HG03196 (cell line): ENCODE results near the gene CD4.
"Not testable (repeated sequence)": the region's sequence is repeated elsewhere in the genome, so short reads cannot be mapped to it uniquely, and the experiment has no call there.

Experiments used
- ATAC-seq: cut with Tn5 transposase; IDR thresholded peaks from one replicate; pipeline ENCODE4 v1.9.1; 2021; ENCODE audit not compliant: unreplicated experiment

The CD4 gene

GRCh38 chr12:6866163-6866919 is 77.0 kb downstream of the CD4 start:
- no peak for ATAC-seq

GRCh38 chr12:6866920-6867412 is 77.6 kb downstream of the CD4 start:
- no peak for ATAC-seq

GRCh38 chr12:6867413-6868210 is 78.3 kb downstream of the CD4 start, which contains the start of gene TPI1:
Gene TPI1 (plus strand): TSS chr12:6867531. CDS start chr12:6867567, 36 bp downstream.
- no peak for ATAC-seq

- no peak for ATAC-seq
These were observed 79.1 kb downstream of the CD4 start for GRCh38 chr12:6868211-6869048.

DNA sequence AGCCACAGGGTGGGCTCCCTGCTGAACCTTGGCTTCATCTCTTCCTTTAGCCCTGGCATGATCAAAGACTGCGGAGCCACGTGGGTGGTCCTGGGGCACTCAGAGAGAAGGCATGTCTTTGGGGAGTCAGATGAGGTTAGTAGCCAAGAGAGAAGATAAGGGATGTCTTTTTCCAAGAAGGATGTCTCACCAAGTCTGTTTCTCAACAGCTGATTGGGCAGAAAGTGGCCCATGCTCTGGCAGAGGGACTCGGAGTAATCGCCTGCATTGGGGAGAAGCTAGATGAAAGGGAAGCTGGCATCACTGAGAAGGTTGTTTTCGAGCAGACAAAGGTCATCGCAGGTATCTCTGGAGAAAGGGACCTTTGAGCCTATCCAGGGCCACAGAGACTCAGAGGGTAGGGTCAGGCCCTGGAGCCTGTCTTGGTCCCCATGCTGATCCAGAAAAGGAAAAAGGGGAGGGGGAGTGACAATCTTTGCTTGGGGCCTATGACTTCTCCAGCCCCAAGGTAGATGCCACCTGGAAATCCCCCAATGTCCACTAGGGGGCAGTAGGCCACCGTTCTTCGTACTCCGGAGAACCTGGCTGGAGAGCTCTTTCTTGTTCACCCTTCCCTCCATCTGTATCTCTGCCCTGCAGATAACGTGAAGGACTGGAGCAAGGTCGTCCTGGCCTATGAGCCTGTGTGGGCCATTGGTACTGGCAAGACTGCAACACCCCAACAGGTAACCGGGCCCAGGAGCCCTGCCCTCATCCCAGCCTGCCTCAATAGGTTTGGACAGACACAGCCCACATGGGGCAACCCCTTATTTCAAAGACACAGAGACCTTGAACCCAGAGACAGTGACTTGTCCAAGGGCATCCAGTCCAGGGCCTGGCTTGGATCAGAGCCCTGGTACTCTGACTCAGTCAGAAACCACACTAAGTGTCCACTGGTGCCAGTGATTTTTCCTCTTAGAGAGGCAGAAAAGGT is 80.0 kb downstream of the CD4 start:
- ATAC-seq = no peak

- not testable (repeated sequence) for ATAC-seq
These were observed 81.0 kb downstream of the CD4 start for GRCh38 chr12:6870304-6870703.
